ENCODE results near the gene WDR45.

DNA sequence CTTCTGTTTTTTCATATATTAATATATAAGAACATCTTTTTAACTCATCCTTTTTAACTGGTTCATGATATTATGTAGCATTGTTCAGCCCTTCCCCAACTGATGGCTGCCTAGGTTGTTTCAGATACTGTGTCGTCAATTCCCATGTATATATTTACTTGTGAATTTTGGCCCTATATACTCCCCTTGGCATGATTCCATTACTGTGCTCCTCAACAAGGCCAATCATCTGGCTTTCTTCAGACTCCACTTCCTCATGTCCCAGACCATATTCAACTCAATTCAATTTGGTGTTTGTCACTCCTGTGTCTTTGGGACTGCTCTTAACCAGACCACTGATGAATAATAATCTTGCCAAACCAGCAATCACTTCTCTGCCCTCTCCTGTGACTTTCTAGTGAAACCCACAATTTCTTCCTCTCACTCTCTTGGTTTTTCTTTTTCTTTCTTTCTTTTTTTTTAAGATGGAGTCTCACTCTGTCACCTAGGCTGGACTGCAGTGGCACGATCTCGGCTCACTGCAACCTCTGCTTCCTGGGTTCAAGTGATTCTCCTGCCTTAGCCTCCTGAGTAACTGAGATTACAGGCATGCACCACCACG lies 2.7 kb upstream of the WDR45 start:
- no peak for TF ChIP-seq POLR2A (IDR thresholded peaks at IDR 0.05)
- TF ChIP-seq, protein P1, sequence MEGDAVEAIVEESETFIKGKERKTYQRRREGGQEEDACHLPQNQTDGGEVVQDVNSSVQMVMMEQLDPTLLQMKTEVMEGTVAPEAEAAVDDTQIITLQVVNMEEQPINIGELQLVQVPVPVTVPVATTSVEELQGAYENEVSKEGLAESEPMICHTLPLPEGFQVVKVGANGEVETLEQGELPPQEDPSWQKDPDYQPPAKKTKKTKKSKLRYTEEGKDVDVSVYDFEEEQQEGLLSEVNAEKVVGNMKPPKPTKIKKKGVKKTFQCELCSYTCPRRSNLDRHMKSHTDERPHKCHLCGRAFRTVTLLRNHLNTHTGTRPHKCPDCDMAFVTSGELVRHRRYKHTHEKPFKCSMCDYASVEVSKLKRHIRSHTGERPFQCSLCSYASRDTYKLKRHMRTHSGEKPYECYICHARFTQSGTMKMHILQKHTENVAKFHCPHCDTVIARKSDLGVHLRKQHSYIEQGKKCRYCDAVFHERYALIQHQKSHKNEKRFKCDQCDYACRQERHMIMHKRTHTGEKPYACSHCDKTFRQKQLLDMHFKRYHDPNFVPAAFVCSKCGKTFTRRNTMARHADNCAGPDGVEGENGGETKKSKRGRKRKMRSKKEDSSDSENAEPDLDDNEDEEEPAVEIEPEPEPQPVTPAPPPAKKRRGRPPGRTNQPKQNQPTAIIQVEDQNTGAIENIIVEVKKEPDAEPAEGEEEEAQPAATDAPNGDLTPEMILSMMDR (IDR thresholded peaks at IDR 0.05), result no peak
